Placental pericyte (primary cell): ENCODE data around the gene ROCK2. TPM values are rescaled to one million over a fixed set of nuclear protein-coding genes. Genes with fewer than 3 reads are reported as not detected.

Experiments
- small RNA-seq: library from RNA; depleted of rRNA; stranded (forward); fragments of <200 nt; gene quantifications from one replicate; pipeline ENCODE3, GENCODE V24; 2012; ENCODE audit warnings: low replicate concordance
- total RNA-seq: library from RNA; depleted of rRNA; stranded (reverse); fragments of >200 nt; gene quantifications from 2 replicates; pipeline ENCODE4 v1.2.3, GENCODE V29; 2012

Gene ROCK2
- total RNA-seq, result 47.5 and 52.7 TPM in 2 replicates

DNA sequence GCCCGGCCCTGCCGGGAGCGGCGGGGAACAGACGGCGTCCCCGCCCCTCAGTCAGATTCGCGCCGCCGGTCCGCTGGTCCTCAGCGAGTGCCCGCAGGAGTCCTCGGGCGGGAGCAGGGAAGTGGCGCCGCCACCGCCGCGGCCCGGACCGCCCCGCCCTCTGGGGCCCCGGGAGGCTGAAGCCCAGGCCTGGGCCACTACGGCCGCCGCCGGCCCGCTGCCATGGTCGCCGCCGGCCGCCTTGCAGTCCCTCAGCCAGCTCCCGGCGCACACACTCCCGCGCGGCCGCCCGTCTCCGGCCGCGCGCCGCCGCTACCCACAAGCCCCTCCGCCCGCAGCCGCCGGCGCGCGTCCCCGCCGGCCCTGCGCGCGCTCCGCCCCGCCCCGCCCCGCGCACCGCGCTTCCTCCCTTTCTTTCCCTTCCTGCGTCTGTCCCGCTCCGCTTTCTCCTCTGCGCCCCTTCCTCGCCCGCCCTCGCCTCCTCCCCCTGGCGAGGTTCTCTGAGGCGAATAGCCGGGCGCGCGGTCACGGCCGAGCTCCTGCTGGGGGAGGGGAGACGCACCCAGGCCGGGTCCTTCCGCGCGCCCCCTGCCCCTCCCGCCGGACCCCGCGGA lies at the start of gene ROCK2:
TSS of gene ROCK2 (minus strand) at position 295 of the 614 bp plus-strand sequence. CDS start 500 bp downstream, outside the sequence.

GRCh38 chr2:11155381-11156035 lies 188.9 kb downstream of the ROCK2 start, which contains the start of gene SLC66A3:
Gene SLC66A3, plus strand, starts transcription at chr2:11155467. Its CDS starts 80 bp downstream, at chr2:11155547.

Small RNA genes lying within 50 kb of the gene (small RNA-seq; reads per million reads assigned to genes)
- gene RNU6-1081P, result not detected

Other genes starting within 250 kb of the ROCK2 start
- 17.3 and 17.5 TPM in 2 replicates for gene SLC66A3, start 189.2 kb downstream of the ROCK2 start, total RNA-seq
- 14.3 and 15.3 TPM in 2 replicates for gene E2F6, start 121.5 kb upstream of the ROCK2 start, total RNA-seq
- gene GREB1, start 189.4 kb upstream of the ROCK2 start, total RNA-seq, result 0.29 and 0.44 TPM in 2 replicates